HG03521 (cell line): ENCODE results near the gene PTDSS2.
"Not testable (repeated sequence)": the region's sequence is repeated elsewhere in the genome, so short reads cannot be mapped to it uniquely, and the experiment has no call there.

Experiments
- ATAC-seq: cut with Tn5 transposase; IDR thresholded peaks from one replicate; pipeline ENCODE4 v1.9.1; 2021; ENCODE audit warnings: mild to moderate bottlenecking, moderate library complexity; ENCODE audit not compliant: unreplicated experiment

The PTDSS2 gene

DNA sequence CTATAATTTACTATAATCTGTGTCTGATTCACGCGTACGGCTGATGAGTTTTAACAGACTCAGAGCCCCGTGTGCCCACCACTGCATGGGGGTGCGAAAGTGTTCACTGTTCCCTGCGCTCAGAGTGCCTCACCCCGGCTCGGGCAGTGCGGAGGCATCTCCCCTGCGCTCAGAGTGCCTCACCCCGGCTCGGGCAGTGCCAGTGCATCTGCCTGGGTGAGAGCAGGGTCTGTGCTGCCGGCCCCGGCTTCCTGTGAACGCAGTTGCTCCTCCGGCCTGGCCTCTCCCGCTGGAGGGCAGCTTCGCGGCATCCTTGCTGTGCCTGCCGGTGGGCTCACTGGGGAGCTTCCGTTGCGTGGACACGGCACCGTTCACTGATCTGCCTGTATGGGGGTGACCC is 14.2 kb downstream of the PTDSS2 start:
- no peak for ATAC-seq

GRCh38 chr11:465896-466530 is 15.9 kb downstream of the PTDSS2 start:
- ATAC-seq = no peak

DNA sequence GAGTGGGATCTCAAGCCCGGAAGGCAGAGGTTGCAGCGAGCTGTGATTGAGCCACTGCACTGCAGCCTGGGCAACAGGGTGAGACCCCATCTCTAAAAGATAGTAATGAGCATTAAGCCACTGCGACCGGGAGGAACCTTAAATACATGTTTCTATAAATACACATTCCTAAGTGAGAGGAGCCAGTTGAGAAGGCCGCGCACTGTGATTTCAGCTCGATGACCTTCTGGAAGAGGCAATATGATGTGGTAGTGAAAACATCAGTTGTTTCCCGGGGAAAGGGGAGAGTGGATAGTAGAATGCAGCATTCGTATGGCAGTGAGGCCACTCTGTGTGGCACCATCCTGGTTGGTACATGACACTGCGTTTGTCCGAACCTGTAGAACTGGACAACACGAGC is 18.0 kb downstream of the PTDSS2 start:
- no peak for ATAC-seq

DNA sequence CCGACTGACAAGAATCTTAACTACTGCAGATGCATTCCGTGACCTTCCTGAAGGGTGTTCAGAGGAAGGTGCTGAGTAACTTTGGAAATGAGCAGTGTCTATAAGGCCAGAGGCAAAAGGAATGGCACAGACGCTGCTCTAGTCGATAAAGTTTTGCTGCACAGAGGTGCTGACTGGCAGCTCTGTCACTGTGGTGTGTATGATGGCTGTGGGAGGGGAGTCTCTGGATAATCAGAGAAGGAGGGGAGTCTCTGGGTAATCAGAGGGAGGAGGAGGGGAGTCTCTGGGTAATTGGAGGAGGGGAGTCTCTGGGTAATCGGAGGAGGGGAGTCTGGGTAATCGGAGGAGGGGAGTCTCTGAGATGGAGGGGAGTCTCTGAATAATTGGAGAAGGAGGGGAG is 18.4 kb downstream of the PTDSS2 start:
- no peak for ATAC-seq

GRCh38 chr11:469026-469683 is 19.1 kb downstream of the PTDSS2 start:
- not testable (repeated sequence) for ATAC-seq

GRCh38 chr11:469684-470560 is 19.8 kb downstream of the PTDSS2 start:
- no peak for ATAC-seq

- ATAC-seq = no peak
Observed at GRCh38 chr11:471468-472145, 21.5 kb downstream of the PTDSS2 start.

GRCh38 chr11:472272-472671 is 22.2 kb downstream of the PTDSS2 start:
- no peak for ATAC-seq

- ATAC-seq = no peak
Observed at GRCh38 chr11:472816-473215, 22.7 kb downstream of the PTDSS2 start.

GRCh38 chr11:473415-473814 is 23.3 kb downstream of the PTDSS2 start:
- ATAC-seq = no peak

GRCh38 chr11:473962-474785 is 24.1 kb downstream of the PTDSS2 start:
- no peak for ATAC-seq

DNA sequence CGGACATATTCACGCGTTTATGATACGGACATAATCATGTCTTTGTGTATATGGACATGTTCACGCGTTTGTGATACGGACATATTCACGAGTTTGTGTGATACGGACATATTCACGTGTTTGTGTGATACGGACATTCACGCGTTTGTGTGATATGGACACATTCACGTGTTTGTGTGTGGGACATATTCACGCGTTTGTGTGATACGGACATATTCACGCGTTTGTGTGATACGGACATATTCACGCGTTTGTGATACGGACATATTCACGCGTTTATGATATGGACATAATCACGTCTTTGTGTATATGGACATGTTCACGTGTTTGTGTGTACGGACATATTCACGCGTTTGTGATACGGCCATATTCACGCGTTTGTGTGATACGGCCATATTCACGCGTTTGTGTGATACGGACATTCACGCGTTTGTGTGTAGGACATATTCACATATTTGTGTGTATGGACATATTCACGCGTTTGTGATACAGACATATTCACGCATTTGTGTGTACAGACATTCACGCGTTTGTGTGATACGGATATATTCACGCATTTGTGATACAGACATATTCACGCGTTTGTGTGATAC is 24.9 kb downstream of the PTDSS2 start:
- ATAC-seq = no peak

DNA sequence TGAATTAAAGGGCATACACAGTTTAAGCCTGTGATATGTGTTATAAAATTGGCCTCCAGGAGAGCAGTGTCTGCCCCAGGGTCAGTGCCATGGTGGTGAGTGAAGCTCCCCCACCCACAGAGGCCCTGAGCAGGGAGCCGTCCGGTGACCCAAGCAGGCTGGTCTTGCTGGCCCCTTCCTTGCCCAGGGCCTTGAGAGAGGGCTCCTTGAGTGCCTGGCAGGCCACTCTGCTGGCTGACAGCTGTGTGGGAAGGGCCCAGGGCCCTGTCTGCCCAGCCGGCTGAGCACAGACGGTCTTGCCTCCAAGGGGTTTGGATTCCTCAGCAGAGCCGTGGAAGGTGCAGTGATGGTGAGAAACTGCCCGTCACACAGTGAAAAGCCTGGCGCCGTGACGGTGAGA is 25.9 kb downstream of the PTDSS2 start:
- no peak for ATAC-seq

DNA sequence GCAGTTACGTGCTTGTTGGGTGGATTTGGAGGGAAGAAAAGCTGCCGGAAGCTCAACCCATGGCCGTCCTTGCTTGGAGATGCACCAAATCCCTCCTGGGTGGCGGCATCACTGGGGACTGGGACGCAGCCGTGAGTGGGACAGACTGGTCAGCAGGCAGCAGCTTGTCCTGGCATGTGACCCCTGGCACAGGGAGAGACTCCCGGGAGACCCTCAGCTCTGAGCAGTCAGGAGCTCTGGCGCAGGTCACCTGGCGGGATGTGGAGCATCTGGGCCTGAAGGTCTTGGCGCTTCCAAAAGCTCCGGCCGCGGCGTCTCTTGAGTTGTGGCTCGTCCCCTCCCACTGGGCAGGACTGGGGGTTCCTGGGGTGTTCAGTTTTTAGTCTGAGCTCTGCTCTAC is 26.3 kb downstream of the PTDSS2 start:
- ATAC-seq = no peak

- ATAC-seq = no peak
Observed at GRCh38 chr11:477052-477715, 27.1 kb downstream of the PTDSS2 start.

DNA sequence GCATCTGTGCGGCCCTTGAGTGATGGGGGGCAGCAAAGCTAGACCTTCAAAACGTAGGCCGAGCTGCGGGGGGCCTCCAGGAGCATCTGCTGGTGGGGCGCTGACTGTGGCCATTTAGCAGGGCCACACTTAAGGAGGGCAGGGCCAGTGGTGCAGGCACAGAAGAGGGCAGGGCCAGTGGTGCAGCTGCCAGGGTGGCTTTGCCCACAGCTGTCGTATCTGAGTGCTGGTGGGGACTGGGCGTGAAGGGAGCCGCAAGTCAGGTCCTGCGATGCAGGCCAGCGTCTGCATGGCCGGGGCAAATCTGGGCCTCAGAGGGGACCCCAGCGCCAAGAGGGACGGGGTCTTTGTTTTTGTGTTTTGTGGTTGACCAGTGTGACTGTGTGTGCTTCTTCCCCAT is 29.2 kb downstream of the PTDSS2 start:
- ATAC-seq = no peak

DNA sequence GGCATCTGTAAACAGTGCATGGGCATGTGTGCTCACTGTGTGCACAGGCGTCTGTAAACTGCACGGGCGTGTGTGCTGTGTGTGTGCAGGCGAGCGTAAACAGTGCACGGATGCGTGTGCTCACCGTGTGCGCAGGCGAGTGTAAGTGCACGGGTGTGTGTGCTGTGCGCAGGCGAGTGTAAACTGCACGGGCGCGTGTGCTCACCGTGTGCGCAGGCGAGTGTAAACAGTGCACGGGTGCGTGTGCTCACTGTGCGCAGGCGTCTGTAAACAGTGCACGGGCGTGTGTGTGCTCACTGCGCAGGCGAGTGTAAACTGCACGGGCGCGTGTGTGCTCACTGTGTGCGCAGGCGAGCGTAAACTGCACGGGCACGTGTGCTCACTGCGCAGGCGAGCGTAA is 34.5 kb downstream of the PTDSS2 start:
- ATAC-seq = no peak

DNA sequence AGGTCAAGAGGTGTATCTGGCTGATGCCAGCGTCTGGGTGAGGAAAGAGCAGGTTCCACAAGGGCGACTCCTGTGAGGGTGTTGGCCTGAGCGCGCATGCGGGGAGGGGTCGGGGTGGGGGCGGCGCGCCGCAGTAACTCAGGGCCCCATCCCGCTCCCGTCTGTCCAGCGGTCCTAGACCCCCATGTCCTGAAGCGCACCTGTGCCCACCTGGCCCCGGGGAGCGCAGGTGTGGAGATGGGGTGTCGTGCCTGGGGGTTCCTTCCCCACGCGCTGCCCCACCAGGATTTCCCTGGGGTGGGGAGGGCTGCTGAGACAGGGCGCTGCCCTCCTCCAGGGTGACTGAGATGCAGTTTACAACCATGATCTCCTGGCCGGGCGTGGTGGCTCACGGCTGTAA is 36.1 kb downstream of the PTDSS2 start:
- no peak for ATAC-seq

GRCh38 chr11:487571-488021 is 37.5 kb downstream of the PTDSS2 start:
- no peak for ATAC-seq

- no peak for ATAC-seq
Observed at GRCh38 chr11:488062-488461, 38.0 kb downstream of the PTDSS2 start.
